GM12873 (cell line): ENCODE results near the gene MAN2A1.

Experiments used
- TF ChIP-seq, protein P1 (sequence below): IDR thresholded peaks from 2 replicates; pipeline ENCODE4 v1.5.1; 2012; ENCODE audit warnings: low read depth, mild to moderate bottlenecking, moderate library complexity, low read length, control low read depth; ENCODE audit not compliant: insufficient read depth; ENCODE audit errors: missing control alignments

The MAN2A1 gene

DNA sequence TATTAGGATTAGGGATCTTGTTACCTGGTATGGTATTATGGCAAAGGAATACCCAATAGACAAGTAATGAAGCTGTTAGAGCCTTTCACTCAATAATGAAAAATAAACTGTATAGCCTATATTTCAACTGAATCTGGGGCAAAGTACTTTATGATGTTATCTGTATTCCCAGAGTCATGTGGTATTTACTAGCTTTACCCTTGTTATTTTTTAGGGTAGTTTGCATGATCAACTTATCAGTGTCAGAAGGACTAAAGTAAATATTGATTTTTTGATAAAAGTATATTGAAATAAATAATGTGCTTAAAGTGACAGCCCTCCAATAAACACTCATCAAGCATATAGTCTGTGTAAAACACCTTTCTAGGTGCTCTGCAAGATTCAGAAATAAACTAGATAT lies 64.6 kb downstream of the MAN2A1 start:
- TF ChIP-seq, protein P1, sequence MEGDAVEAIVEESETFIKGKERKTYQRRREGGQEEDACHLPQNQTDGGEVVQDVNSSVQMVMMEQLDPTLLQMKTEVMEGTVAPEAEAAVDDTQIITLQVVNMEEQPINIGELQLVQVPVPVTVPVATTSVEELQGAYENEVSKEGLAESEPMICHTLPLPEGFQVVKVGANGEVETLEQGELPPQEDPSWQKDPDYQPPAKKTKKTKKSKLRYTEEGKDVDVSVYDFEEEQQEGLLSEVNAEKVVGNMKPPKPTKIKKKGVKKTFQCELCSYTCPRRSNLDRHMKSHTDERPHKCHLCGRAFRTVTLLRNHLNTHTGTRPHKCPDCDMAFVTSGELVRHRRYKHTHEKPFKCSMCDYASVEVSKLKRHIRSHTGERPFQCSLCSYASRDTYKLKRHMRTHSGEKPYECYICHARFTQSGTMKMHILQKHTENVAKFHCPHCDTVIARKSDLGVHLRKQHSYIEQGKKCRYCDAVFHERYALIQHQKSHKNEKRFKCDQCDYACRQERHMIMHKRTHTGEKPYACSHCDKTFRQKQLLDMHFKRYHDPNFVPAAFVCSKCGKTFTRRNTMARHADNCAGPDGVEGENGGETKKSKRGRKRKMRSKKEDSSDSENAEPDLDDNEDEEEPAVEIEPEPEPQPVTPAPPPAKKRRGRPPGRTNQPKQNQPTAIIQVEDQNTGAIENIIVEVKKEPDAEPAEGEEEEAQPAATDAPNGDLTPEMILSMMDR: no peak

GRCh38 chr5:109755761-109756160 lies 66.0 kb downstream of the MAN2A1 start:
- TF ChIP-seq, protein P1: no peak

DNA sequence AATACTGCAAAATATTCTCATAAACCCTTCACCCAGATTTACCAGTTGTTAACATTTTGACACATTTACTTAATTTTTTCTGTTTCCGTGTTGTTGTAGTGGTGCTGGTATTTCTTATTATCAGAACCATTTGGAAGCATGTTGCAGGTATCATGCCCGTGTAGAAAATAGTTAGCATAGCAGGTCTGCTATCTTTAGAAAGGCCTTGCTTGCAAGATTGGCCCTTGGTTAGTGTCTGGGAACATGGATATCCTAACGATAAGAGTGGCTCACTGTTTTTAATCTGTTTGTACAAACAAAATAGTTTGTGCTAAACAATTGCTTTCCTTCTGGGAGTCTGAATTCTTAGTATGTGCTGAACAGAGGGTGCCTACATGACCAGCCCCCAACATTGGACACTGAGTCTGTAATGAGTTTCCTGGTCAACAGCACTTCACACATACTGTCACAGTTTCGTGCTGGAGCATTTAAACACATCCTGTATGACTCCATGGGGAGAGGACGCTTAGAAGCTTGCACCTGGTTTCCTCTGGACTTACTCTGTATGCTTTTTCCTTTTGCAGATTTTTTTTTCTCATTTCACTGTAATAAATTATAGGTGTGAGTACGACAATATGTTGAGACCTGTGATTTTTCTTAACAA lies 66.9 kb downstream of the MAN2A1 start:
- TF ChIP-seq, protein P1: no peak

GRCh38 chr5:109757490-109757889 lies 67.8 kb downstream of the MAN2A1 start:
- TF ChIP-seq, protein P1: no peak

DNA sequence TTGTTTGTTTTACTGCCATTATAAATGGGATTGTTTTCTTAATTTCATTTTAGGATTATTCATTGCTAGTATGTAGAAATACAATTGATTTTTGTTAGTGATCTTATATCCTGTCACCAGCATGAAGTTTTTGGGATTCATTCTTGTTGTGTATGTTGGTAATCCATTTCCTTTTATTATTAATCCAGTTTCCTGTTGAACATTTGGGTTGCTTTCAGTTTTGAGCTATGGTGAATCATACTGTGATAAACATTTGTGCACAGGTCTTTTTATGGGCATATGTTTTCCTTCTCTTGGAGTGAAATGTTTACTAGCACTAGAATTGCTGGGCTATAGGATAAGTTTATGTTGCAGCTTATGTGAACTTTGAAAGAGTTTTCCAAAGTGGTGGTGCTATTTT lies 69.6 kb downstream of the MAN2A1 start:
- TF ChIP-seq, protein P1: no peak

DNA sequence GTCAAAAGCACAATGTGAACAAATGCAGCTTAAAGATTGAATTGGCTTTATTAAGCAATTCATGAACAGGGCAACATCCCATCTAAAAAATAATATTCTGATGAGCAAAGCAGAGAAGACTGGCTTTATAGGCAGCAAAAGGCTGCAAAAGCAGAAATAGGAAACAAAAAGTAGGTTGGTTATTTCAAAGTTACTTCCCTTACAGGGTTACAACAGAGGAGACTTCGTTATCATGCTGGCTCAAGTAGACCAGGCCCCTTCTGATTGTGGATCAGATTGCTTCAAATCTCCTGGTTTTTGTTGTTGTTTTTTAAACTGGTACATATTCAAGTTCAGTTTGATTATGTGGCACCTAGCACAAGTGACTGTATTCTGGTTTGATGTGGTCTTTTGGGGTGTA lies 73.1 kb downstream of the MAN2A1 start:
- TF ChIP-seq, protein P1: no peak

GRCh38 chr5:109767184-109767995 lies 77.7 kb downstream of the MAN2A1 start:
- TF ChIP-seq, protein P1: no peak
